NK-92 (cell line): Measurements from ENCODE around the gene CCL20.
"Not testable (repeated sequence)": the region's sequence is repeated elsewhere in the genome, so short reads cannot be mapped to it uniquely, and the experiment has no call there.

Experiments
- DNase-seq: peaks from one replicate; lab custom pipeline; 2025; ENCODE audit not compliant: unreplicated experiment; lab: John Stamatoyannopoulos, UW

The CCL20 gene, protein sequence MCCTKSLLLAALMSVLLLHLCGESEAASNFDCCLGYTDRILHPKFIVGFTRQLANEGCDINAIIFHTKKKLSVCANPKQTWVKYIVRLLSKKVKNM

DNA sequence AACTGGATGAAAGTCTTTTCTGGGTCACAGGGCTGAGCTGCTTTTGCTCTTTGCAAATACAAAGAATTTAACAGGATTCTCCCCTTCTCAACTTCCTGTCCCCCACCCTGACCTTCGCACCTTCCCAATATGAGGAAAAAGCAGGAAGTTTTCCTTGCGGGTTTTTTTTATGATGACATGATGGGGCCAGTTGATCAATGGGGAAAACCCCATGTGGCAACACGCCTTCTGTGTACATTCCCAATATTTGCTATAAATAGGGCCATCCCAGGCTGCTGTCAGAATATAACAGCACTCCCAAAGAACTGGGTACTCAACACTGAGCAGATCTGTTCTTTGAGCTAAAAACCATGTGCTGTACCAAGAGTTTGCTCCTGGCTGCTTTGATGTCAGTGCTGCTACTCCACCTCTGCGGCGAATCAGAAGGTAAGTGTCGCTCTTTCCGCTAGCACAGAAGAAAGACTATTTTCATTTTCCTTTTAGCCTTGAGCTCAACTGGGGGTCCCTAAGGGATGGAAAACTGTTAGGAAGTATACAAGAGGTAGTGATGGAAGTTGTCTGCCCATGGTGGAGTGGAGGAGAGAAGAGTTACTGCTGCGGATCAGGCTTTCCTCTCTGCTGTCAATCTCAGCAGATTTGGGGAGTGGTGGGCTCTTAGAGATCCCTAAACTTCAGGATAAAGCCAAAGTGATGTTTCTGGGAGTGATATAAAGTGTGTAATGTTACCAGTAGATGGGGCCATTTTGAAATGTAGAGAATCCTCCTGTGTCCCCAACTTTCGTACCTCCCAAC is at the start of gene CCL20:
Gene CCL20 (plus strand): TSS at position 281 of the 792 bp plus-strand sequence. CDS start 70 bp downstream, at position 351.
- DNase-seq: no peak

DNA sequence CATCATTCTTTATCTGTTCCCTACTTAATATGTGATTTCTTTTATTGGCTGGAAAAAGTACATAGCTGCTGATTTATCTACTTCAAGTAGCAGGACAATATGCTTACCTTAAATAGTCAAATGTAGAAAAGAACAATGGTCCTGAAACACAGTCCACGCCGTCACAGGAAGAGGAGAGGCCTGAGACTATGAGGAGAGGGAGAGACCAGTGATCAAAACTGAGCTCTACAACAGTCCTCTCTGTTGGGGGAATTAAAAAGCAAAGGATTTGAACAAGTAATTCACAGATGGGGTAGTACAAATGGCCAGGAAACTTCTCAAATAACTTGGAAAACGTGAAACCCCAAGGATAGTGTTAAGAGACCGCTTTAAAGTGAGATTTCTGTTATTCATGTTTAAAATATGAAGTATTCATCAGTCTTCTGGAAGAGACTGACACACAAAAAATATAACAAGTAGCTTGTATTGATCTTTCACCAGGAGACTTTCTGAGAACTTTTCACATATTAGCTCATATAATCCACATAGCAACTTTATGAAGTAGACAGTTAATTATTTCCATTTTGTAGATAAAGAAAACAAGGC is 47.8 kb upstream of the CCL20 start:
- DNase-seq: no peak

DNA sequence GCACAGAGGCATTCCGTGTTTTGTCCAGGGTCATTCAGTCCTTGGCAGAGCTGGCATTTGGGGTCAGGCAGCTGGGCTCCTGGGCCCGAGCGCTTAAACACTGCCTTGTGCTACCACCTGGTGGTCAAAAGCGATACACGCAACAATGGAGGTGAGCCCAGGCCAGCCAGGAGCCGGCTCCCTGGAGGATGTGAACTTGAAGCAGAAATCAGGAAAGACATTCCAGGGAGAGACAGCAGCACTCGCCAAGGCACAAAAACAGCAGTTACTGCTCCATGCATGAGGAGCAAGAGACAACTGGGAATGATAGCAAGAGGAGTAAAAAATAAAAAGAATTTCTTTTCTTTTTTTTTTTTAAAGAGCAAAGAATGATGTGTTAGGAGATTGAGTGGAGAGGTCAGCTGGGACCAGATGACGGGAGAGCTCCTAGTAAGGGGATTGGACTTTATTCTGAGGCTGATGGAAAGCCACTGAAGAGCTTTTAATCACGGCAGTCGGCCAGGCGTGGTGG is 47.2 kb upstream of the CCL20 start:
- no peak for DNase-seq

DNA sequence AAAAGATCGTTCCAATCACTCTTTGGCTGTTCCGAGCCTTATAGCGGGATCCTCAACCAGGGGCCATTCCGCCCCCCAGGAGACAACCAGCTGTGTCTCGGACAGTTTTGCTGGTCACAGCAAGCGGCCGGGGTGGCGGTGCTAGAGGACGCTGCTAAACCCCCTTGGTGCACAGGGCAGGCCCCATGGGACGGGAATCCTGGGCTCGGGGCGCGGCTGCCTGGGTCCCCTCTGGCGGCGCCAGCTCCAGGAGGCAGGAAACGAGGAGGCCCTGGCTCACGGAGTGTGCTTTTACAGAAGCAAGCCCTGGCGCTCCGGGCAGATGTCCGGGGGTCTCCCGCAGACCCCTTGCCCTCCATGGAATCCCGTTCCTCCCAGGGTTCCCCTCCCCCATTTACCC is 45.8 kb upstream of the CCL20 start:
- DNase-seq: no peak

DNA sequence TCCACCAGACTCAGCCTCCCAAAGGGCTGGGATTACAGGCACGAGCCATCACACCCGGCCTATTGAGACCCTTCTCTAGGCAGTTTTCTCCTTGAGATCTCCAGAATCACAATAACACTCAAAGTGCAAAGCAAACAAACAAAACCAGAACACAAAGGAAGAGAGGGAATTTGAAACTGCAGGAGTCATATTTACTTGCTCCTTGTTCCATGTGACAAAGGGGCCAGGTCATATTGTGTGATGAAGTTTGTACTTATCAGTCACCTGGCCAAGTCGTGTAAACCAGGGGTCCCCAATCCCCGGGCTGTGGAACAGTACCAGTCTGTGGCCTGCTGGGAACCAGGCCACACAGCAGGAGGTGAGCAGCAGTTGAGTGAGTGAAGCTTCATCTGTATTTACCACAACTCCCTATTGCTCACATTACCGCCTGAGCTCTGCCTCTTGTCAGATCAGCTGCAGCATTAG is 41.4 kb upstream of the CCL20 start:
- DNase-seq: no peak

DNA sequence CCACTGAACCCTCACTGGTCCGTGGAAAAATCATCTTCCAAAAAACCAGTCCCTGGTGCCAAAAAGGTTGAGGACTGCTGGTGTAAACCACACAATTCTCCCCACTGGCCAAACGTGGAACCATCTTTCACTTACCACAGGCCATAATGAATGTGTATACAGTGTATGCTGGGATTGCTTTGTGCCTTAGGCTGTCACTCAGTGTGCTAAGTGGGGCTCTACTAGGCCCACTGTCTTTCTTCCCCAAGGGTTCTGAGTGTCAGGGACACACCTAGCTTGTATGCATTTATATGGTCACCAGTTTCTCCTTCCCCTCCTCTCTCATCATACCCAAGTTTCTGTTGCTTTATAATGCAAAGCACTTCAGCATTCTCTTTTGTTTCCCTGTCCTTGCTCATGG is 40.7 kb upstream of the CCL20 start:
- no peak for DNase-seq

DNA sequence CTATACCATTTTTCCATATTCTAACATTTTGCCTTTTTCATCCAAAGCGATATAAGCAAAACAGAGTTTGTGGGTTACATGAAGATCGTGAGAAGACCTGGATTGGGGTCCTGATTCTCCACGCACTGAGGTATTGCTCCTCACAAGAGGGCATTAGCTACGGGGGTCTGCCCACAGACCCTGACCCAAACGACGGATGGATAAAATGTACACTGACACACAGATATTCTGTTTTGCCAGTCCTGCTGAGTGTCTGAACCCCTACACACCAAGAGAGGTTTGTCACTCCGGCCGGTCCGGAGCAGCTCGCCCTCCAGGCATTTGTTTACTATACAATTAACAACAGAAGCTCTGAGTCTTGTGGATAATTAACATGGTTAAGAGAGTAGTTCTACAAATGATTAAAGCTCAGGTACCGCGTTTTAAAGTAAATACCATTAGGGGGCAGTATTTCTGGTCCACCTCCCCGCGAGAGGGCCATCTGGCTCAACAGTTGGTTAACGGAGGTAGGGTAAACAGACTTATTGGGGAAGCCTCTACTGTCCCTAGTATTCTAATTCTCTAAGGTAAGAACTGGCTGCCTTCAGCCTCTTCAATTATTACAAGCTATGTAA is 39.5 kb upstream of the CCL20 start:
- no peak for DNase-seq

DNA sequence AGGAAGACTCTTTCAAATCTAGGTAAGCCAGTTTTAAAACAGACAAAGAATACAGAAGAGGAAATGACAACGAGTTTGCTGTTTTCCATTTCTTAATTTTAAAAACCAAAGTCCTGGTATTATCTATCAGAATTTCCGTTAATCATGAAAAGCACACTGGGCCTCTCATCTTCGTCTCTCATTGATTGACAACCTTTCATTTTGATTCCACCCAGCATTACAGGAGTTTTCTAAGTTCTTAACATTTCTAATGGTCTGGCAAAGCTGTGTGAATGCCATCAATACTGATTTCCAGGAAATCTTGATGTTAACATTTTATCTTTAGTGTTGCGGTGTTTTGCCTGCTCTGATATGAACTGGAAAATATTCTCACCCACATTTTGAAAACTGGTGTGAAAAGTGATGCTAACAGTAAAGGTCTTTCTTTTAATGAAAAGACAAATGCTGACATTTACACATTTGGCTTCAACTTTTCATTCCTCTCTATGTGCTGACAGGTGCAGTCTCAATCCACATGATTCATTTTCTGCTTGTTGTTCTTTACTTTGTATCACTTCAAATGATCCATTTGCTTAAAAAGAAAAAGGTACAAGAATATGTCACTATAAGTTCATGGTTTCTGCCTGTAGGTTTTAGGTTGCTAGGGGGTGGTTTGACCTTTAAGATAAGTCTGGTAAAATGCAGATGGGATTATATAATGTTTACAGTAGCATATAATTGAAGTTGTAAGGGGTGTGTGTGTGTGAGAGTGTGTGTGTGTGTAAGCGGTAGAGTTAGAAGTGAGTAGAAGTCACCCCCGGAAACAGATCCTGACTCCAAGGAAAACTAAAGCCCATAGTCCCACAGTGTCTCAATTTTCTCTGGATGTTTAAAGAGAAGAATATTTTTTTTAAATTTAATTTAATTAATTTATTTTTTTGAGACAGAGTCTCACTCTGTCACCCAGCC is 38.5 kb upstream of the CCL20 start:
- no peak for DNase-seq

DNA sequence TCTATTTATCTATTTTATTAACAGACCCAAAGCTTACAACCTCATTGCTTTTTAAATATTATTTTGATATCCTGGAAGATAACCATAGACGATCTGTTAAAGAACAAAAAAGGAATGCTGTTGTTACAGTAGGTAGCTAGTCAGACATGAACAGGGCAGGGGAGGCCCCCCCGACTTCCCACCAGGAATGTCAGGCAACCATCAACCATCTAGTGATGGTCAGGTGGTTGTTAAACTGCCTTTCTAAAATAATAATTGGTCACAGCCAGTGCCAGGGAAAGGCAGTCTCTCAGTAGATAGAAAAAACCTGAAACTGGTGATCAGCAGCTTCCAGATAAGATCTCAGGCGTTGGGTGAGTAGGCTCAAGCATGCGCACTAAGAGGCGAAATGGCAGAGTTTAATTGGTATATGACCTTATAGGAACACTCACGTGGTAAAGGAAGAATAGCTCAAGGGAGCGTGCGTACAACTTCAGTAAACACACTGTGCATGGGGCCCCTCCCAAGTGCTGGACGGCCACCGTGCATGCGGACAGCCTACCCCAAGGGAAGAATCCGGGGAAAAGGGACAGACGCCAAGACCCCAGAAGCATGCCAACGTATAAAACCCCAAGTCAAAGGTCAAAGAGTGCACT is 32.5 kb upstream of the CCL20 start:
- no peak for DNase-seq

DNA sequence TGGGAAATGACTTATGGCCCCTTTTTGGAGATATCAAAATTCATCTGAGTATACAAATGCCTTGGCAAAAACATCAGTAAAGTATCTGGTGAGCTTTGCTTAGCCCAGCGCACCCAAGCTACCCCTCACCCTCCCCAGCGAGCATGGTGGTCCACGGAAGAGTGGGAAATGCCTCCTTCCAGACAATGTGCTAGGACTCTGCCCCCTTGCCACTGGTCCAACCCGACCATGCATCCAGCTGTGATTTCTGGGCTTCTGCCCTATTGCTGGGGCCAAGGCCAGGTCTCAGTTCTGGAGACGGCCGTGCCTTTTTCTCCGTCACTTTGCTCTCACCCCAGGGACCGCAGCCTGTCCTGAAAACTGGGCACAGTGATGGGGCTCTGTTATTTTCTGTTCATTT is 31.8 kb upstream of the CCL20 start:
- DNase-seq: no peak

DNA sequence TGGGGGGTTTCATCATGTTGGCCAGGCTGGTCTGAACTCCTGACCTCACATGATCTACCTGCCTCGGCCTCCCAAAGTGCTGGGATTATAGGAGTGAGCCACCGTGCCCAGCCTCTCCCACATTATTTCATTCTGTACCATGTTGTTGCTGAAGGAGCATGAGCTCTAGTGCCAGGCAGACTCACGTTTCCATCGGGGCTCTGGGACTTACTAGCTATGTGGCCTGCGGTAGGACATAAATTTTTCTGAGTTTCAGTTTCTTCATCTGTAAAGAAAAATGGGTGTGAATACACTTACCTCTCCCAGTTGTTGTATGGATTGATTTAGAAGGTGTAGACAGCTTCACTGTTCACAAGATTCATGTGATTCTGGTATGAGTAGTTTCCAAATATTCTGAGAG is 30.8 kb upstream of the CCL20 start:
- DNase-seq: no peak

DNA sequence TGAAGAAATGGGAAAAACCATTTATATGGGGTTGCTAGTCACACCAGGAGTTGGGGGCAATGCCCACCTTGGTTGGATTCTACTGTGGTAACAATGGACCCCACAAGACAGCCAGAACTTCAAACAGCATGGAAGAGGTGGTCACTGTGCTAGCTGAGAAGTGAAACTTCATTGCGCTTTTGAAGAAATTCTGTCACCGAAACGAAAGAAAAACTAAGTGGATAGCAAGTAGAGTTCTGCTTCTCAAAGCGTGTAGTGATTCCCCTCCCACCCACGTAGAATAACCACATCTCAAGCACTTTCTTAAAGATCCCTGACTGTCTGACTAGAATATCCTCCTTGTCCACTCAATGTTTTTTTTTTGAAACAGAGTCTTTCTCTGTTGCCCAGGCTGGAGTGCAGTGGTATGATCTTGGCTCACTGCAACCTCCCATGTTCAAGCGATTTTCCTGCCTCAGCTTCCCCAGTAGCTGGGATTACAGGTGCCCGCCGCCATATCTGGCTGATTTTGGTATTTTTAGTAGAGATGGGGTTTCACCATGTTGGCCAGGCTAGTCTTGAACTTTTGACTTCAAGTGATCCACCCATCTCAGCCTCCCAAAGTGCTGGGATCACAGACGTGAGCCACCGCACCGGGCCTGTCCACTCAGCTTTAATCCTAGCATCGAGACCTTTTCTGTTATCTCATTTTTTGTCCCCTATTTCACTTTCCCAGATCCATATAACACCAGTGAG is 30.1 kb upstream of the CCL20 start:
- no peak for DNase-seq

DNA sequence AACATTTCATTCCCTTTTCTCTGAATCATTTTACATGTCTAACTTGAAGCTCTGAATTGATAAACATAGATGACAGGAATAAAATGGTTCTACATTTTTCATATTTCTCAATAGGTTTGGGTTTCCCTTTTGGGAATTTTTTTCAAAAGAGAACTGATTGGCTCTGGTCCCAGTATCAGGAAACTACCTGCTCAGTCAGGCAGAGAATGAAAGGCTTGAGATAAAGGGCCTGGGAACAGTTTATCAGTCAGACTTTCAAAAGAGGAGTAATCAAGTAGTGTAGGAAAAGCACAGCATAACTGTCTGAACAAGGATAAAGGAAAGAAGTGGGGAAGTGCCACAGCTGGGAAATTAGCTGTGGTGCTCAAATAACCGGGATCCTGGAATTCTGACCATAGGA is 28.3 kb upstream of the CCL20 start:
- DNase-seq: no peak

DNA sequence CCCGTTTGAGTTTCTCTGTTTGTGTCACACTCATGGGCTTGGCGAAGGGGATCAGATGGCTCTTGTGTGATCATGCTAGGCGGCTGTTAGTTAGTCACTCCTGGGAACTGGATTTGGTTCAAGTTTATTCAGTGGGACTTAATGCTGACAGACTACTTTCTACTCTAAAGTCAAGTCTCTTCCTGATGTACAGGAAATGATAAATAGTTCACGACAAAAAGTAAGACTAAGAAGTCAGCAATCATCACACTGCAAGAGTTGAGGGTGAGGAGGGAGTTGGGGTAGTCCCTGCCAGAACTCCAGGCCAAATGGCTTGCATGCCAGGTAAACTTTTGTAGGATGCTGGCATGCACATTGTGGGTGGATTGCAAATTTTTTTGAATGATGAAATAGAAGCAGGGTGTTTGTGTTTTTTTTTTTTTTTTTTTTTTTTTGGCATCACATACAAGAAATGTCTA is 25.1 kb upstream of the CCL20 start:
- DNase-seq: no peak

DNA sequence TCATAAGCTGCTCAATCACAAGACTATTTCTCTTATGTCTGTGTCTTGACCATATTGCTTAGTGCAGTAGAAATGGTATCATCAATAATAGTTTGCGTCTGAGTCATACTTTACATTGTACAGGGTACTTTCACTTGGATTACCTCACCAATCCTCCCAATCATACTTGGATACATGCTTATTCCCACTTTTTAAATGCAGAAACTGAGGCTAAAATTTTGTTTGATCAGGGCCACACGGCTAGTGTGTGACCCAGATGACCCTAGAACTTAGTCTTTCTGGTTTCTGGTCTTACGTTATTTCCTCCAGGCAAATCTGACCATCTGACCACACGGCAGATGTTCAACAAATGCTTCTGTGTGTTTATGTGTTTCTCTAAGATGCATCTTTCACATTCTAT is 23.8 kb upstream of the CCL20 start:
- no peak for DNase-seq

DNA sequence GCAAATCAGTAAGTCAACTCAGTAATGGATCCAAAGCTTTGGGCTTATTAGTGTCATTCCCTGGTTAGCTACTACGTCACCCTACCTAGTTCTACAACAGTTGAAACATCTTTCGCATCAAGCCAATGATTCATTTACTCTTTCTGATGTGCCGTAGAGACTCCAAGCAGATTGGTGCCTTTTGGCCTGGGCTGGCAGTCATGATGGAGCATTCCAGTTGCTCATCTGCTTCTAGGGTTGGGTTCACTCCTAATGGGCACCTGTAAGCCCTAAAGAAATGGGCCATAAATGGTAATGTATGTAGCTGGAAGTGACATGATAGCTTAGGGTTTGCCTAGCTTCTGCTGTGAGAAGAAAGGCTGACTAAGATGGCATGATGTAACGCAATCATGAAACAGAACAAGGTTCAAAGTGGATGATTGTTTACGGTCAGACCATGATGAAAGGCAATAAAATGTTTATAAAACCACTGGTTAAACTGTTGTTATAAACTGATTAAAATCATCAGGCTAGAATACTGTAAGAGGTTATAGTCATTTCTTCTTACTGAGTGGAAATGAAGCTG is 20.4 kb upstream of the CCL20 start:
- no peak for DNase-seq

DNA sequence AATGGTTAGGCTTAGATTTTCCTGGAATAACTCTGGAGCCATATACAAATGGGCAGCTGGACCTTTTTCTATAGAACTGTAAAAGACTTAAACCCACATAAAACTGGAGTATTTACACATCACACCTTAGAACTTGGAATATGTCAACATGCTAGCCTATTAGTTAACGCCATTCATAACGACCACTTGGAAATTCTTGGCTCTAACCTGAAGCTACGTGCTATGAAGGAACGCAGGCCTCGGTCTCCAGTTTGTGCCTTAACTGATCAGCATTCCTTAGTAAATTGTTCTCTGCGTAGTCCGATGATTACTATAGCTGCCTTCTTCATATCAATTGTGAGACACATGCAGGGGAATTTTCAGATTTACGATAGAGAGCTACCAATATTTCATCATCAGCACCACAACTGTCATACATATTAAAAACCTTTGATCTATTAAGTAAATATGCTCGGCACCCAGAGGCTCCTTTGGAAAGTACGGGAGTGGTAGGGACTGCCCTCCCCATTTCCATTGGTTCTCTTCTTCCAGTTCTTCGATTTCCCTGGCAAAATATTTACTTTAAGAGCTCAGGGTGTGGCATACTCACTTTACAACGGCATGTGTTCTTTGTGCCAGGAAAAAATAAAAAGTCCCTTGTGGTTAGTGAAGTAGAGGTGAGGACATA is 17.5 kb upstream of the CCL20 start:
- DNase-seq: no peak

DNA sequence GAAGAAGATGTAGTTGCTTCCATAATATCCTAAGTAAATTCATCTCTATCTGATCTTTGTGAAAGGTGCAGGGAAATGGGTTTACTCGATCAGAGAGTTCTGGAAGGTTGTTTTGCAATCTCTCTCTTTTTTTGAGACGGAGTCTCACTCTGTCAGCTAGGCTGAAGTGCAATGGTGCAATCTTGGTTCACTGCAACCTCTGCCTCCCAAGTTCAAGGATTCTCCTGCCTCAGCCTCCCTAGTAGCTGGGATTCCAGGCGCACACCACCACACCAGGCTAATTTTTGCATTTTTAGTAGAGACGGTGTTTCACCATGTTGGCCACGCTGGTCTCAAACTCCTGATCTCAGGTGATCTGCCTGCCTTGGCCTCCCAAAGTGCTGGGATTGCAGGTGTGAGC is 16.9 kb upstream of the CCL20 start:
- not testable (repeated sequence) for DNase-seq

DNA sequence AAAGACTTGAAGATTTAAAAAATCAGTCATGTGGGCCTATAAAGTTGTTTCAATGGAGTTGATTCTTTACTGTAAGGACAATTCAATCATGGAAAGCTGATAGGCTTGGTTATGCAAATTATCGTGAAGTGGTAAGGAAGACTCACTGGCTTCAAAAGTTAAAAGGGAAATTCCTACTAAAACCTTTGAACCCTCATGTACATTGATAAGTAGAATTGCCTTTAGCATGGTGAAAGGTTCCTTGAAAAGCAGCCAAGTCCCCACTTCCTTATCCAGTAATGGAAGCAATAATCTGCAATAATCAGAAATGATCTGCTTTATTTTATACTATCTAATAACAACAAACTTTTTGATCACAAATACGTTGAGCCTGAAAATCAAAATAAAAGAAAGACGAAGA is 14.4 kb upstream of the CCL20 start:
- DNase-seq: no peak
